Activated T-cell treated with anti-CD3 and anti-CD28 coated beads for 1 hour (primary cell): ENCODE data around the gene RAPGEF1.

Source experiments
- DNase-seq: peaks from one replicate; pipeline ENCODE4 v3.0.0-alpha.2; 2020; ENCODE audit warnings: low read depth

Gene RAPGEF1

GRCh38 chr9:131704988-131705387, 34.9 kb downstream of the RAPGEF1 start:
- no peak for DNase-seq

DNA sequence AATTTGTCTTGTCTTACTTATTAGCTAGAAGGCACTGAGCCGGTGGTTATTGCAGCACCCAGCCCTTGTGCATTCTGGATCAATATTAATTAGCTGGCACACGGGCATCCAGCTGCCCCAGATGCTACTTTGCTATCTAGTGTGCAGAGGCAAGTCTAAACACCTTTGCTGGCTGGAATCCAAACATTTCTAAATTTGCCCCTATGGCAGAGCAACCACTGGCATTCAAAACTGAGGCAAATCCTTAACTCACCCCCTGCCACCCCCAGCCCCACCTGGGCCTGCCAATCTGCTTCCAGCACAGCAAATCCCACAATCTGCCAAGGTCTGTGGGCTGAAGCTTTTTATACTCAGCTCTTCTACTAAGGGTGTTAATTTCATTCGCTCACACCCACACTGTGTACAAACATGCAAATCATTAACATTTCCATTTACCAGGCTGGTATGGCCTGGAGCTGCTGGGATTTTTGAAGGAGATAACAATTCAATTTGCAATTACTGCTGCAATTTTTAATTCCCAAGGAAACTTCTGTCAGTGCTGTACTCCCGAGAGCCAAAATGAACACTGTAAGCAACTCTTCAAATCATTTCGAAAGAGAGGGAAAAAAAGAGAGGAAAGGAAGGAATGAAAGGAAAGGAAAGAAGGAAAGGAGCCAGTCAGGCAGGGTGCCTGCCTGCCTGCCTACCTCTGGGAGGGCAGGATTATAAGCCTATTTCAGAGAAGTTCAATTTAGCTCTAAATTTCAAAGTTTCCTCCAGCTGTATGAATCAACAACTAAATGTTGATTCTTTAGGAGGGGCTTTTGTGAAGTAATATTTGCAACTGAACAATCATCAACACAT, 35.5 kb downstream of the RAPGEF1 start:
- DNase-seq, result no peak

- DNase-seq, result no peak
Measured at GRCh38 chr9:131703697-131704096, 36.2 kb downstream of the RAPGEF1 start.

DNA sequence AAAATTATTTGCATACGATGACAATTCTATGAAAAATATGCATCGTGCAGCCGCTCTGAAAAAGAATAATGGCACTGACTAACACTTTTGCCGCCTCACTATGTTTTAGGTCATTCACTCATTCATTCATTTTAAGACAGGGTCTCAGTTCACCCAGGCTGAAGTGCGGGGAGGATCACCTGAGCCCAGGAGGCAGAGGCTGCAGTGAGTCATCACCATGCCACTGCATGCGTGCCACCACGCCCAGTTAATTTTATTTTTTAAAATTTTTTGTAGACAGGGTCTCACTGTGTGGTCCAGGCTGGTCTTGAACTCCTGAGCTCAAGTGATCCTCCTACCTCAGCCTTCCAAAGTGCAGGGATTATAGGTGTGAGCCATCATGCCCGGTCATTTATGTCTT, 37.0 kb downstream of the RAPGEF1 start:
- no peak for DNase-seq

DNA sequence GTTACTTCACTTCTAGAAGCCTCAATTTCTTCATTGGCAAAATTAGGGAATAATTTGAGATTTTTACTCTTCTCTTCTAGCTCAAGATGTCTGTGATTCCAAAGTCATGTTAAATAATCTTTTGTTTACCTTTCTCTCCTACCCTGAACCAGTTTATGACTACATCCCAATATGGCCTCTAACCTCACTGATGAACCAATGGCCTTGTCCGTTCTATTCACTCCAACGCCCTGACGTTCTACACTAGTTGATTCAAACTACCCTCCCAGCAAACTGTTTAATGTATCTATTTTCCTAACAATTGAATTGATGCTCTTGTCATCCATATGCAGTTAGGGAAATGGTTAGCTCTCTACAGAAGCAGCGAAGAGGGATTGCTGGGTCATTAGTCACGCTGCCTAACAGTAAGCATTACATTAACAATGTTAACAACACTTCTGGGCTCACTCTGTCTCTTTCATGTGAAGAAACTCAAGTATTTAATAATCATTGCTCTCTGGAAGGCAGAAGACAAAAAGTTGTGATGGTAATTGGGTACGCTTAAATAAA, 38.0 kb downstream of the RAPGEF1 start:
- no peak for DNase-seq

GRCh38 chr9:131701436-131701781, 38.5 kb downstream of the RAPGEF1 start:
- no peak for DNase-seq

DNA sequence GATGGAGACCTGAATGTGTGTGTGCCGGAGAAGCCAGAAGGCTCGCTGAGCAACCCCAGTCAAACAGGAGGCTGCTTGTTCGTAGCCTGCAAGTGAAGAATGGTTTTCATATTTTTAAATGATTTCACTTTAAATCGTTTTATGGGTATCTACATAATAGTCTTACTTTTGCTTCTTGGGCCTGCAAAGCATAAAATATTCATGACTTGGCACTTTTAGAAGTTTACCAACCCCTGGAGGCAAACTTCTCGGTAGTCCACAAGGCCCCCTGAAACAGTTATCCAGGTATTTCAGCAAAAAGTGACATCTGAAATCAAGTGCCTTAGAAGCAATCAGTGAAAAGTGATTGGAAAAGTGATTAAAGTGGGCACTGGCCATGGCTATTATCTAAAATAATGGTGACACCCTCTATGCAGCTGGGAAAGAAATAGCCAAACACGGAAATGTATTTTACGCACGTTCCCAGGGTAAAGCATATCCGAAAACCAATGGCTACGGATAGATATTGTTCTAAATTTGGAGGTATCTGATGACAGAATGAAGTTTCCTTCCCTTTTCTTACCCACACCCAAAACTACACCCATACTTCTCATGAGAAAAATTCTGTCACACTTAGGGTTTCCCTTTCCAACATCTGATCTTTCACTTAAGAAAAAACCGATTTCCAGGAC, 39.0 kb downstream of the RAPGEF1 start:
- DNase-seq, result no peak

GRCh38 chr9:131700076-131700475, 39.8 kb downstream of the RAPGEF1 start:
- DNase-seq, result no peak

GRCh38 chr9:131698618-131698985, 41.3 kb downstream of the RAPGEF1 start:
- no peak for DNase-seq

GRCh38 chr9:131697908-131698617, 41.8 kb downstream of the RAPGEF1 start:
- DNase-seq, result no peak

DNA sequence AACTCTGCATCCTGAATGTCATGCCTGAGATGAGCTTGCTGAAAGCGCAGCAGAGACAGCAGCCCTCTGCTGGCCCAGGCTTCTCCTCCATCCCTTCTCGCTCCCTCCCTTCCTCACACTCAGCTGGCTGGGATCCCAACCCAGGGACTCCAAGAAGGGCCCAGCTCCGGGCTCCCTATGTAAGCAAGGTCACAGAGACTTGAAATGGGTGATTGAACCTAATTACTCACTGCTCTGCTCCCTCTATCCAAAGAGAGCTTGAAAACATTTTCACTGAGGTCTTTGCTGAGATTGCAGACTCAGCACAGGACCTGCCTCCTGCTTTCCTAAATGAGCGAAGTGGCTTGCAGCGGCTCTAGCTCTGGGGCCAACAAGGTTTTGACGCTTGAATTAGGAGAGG, 42.8 kb downstream of the RAPGEF1 start:
- no peak for DNase-seq

DNA sequence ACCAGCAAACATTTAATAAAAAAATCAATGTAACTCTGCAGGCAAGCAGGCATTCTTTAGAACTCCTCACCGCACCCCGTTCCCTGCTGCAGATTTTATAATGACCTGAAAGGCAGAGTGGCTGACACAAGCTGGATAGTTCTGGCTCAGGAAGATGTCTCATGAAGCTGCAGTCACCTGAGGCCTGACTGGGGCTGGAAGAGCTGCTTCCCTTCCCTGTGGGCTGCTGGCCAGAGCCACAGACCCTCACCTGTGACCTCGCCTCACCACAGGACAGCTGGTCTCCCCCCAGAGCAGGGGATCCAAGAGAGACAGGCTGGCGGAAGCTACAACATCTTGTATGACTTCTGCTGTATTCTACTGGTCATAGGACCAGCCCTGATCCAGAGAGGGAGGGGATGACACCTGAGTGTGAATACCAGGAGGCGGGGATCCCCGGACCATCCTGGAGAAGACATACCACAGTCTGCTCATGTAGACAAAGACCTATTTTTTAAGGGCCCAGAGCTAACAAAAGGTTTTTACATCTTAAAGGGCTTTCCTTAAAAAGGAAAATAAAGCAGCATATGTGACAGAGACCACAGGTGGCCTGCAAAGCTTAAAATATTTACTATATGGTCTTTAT, 43.9 kb downstream of the RAPGEF1 start:
- no peak for DNase-seq

- no peak for DNase-seq
Measured at GRCh38 chr9:131695366-131695765, 44.5 kb downstream of the RAPGEF1 start.

DNA sequence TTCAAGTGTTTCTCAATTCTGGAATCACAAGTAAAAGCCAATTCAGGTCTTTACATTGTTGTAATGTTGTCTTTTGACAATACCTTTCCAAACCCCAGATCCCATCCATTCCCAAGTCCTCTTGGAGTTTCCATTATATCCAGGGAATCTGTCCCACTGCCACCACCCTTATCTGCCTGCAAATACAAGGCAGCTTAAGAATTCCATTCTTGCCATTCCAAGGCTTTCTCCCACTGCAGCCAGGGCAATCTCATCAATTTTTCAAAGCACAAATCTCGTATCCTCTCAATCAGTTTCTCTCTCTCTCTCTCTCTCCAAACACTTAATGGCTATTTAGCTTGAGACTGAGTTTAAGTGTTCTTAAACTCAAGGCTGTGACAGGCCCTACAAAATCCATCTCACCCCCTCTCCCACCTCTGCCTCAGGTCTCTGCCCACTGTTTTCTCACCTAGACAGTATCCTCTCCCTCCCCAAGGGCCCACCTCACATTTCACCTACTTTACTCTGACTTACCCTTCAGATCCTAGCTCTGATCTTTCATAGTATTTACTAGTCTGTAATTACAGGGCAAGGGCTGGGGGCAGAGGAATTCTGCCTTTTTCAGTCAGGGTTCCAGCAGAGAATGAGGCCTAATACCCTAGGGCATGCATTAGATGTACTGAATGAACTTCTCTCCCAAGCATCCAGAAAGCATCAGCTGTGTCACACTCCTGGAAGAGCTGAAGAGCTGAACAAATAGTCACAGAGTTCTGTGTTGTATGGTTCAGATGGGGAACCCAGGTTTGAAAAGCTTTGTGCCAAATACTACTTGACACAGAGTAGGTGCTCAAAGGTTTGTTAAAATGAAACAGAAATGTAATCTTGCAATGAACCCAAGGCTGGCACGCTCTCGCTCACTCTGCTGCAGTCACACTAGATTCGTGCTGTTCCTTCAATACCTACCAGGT, 46.0 kb downstream of the RAPGEF1 start:
- no peak for DNase-seq

GRCh38 chr9:131692612-131693562, 47.0 kb downstream of the RAPGEF1 start:
- no peak for DNase-seq

DNA sequence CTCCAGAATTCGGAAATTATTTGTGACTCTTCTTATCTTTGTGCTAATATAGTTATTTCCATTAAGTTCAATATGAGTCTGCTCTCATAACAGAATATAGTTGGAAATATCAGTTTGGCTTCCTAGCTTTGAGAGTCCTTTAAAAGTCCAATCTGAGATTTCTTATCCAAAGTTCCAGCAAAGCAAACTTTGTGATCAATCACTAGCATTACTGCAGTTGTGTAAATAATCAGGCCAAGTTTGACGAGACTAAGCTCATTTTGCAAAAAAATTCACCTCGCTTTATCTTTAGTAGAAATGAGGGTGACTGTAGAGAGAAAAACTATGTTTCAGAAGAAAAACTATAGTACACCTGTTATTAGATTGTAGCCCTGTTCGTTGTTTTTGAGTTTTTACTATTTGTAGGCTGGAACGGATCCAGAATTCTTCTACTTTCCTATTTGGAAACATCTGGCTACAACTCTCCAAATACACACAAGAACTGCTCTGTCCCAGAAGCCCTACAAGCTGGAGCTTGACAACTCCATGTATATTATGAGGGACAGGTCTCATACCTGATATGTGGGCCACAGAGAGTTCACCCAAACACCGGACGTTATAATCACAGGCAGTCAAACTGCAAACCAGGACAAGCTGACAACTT, 47.8 kb downstream of the RAPGEF1 start:
- DNase-seq, result no peak

- no peak for DNase-seq
Measured at GRCh38 chr9:131690941-131691573, 48.8 kb downstream of the RAPGEF1 start.

- no peak for DNase-seq
Measured at GRCh38 chr9:131690462-131690861, 49.4 kb downstream of the RAPGEF1 start.

DNA sequence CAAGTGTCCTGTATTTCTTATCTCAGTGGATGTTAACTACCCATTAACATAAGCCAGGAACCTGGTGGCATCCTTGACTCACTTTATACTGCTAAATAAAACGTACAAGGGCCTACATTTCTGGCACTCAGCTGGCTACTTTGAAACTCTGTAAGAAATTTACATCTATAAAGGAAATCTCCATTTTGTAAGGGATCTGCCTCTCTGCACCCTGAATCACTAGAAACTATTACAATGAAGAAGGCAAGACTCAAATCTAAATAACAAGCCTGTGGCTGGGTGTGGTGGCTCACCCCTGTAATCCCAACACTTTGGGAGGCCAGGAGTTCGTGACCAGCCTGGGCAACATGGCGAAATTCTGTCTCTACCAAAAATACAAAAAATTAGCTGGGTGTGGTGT, 51.5 kb downstream of the RAPGEF1 start:
- DNase-seq, result no peak
